Measurements from ENCODE around the gene FAM53C.
A peak's percentile ranks its signal among the peaks of the same experiment; 100 is the strongest.
"Not testable (repeated sequence)": the region's sequence is repeated elsewhere in the genome, so short reads cannot be mapped to it uniquely, and the experiment has no call there.

FAM53C gene

DNA sequence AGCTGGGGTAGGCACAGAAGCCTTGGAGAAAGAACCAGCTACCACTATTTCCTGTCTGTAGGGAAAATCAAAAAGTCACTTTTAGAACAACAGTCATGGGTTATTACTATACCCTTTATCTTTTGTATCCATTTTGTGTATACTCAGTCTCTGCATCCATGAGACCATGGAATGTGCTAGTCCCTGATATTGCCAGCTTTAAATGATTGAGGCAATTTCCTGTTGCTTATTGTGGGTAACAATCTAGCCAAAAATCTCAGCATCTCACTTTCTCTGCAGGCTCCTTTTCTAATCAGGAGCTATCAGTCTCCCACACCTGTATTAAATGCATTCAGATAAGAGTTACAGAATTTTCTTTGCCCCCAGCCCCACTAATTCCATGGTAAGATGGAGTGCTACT lies 13.5 kb downstream of the FAM53C start:
- no peak for DNase-seq

DNA sequence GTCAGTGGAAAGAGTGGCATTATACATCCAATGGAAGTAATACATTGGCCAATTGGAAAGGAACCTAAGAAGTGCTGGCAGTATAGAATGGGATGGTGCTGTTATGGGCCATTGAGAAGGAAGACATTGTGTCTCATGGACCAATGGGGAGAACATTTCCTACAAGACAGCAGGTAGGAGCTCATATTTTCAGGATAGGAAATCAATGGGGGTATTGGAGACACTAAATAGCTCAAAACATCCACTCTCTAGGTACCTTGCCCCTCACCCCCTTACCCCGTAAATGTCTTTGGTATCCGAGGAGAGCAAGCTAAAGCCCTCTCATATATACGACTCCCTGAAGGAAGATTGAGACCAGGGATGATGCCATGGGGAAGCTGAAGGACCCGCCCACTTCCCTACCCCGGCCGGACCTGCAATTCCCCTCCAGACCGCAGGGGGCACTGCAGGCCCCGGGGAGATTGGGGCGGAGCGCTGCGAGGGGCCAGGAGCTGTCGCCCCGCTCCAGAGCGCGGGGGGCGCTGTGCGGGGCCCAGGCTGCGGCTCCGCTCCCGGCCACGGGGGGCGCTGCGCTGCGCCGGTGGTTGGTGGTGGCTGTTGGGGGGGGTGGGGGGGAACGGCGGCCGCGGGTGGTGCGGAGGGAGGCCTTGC lies 14.1 kb downstream of the FAM53C start, which contains the start of gene KDM3B:
Gene KDM3B (plus strand): TSS at position 615 of the 651 bp plus-strand sequence. CDS start 111 bp downstream, outside the sequence.
- DNase-seq = peak; percentile 95

DNA sequence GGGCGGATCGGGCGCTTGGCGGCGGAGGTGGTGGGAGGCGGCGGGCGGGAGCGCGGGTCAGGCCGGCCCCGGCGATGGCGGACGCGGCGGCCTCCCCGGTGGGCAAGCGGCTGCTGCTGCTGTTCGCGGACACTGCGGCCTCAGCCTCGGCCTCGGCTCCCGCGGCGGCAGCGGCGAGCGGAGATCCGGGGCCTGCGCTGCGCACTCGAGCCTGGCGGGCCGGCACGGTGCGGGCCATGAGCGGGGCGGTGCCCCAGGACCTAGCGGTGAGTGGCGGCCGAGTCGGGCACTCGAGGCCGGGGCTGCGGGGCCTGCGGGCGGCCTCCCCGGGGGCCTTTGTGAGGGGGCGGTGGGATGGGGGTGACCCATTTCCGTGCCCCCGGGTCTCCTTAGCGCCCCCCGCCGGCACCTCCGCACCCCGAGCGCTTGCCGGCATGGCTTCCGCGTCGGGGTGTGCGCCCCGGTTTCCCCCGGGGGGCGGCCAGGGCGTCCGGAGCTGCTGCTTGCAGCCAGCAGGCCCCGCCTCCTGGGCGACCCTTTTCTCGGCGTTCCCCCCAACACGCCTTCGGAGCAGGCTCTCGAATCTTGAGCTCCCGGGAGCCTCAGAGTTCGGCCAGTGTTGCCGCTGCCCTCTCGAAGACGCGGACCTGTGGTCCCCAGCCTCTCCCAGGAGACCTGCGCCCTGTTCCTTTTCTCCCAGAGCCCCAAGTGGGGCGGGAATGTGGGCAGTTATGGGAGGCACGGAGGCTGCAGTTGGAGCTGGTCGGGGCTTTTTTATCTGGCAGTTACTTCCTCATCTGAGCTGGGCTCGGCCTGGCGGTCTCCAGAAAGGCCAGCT lies 14.9 kb downstream of the FAM53C start:
- peak; percentile 80 for DNase-seq

DNA sequence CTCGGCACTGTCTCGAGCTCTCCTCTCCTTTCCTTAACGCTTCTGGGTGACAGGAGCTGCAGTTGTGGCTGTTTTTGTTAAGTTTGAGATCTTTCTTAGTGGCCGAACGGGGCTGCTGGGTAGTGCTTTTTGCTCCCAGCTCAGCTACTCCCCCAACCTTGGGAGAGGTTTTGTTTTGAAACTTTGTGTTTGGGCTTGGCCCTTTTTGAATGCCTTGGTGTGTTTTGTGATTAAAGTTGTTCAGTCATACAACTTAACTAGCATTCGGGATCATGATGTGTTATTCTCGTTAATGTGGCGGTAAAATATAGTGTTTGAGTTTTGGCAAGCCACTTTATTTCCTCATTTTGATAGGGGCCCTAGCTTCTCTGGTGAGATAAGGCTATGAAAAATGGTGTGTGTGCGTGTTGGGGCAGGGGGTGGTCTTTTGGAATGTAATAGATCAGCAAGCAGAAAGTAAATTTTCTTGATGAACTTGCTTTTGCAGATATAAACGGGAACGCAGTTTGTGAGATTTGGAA lies 15.6 kb downstream of the FAM53C start:
- DNase-seq = peak; percentile 42

DNA sequence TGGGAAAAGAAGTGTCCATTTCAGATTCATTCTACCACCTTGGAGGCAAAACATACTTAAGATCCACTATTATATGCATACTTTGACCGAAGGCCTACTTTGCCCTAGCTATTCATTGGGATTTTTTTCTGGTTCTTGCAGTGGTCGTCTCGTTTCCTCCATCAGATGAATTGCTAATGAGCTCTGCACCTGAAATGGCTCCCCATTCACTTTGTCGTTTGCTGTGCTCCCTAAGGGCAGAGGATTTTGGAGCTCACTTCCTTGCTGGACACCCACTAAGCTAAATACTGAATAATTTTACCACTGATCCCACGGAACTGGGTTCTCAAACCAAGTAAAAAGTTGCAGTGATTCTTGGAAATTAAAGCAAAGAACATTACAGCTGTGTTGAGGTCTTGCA lies 16.3 kb downstream of the FAM53C start:
- DNase-seq = no peak

DNA sequence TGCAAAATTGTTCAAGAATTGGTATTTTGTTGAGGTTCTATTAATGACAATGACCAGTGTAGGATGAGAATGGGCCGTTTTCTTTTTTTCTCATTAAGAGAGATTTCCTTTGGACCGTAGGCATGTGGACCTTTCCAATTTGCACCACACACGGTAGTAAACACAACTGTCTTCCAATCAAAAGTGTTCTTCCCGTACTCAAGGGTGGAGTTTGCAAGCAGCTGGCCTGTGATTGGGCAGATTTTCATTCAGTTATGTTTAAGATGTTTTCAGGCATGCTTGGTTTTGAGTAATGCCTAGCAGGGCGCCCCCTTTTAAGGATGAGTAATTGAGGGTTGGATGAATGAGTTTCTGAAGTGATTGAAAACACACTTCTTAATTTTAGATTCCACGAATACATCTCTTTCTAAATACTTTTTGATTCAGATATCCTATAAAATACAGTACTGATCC lies 16.9 kb downstream of the FAM53C start:
- DNase-seq = peak; percentile 80

DNA sequence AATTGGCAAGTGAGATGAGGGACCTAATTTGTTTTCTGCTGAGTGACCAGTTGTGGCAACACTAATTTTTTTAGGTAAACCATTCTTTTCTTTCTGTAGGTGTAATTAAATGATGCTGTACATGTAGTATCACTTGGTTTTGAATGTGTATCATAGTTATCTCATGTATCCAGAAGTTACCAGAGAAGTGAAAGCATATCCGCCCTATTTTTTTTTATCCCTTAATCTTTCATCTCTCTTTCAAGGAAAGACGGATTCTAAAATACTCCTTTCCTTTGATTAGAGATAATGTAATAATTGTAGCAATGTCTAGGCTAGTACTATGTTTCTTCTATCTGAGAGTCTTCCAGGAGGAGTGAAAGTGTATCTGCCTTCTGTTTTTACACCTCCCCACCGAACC lies 21.6 kb downstream of the FAM53C start:
- DNase-seq = no peak

DNA sequence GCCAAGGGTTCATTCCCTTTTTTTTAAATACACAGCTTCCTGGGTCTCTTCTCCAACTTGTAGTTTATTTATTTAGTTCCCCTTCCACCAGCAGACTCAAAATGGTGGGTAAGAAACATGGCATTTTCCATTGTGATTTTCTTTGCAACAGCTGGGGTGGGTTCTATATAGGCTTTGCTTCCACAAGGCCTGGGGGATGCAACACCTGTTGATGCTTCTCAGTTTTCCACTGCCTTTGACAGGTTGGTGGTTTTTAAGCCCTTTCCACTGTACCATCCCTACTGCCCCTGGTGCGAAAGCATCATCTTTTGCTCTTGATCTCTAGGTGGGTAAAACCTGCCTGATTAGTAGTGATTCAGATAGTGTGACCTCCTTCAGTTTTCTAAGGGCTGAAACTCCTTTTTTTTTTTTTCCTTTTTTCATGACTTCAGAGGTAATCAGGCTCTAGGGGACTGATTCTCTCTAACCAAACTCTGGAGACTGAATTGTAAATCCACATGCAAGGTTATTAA lies 22.9 kb downstream of the FAM53C start:
- no peak for DNase-seq

DNA sequence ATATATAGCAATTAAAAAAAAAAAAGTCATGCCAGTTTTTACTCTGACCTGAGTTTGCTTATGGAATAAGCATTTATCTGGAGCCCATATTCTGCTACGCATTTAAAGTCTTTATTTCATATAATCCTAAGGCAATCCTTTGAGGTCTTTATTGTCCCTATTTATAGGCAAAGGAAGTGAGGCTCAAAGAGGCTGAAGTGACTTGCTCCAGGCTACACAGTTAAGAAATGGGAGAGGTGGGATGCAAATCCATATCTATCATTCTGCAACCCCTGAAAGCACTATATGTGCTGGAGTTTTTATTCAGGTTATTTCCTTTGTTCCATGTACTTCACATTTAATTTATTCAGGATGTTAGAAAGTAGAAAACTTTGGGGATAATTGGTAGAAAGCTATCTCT lies 26.5 kb downstream of the FAM53C start:
- no peak for DNase-seq

DNA sequence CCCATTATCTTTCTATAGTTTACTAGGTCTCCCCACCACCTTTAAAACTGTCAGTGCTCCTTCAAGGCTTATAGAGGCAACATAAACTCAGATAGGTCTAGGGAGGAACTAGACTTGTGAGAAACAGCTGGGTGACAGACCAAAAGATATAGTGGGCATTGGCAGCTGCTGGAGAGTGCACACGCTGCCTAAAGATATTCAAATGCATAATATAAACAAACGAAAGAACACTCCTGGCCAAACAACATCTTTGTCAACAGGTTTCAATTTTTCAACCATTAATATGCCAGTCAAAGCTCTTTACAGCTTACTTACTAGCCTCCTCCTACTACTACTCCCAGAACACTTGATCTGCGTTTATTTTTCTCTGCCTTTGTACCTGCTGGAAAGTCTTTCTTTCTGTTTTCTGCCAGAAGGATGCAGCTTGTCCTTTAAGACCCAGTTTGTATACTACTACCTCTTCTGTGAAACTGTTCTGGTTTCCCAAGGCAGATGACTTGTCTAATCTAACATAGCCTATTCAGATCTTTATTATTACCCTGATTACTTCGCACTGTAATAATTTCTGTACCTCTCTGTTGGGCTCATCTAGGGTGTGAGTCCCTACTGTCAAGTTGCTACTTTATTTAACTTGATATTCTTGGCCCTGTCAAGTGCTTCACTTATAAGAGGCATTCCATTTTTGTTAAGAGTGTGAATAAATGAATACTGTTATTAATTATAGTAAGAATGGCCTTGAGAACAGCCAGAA lies 28.7 kb downstream of the FAM53C start:
- no peak for DNase-seq

DNA sequence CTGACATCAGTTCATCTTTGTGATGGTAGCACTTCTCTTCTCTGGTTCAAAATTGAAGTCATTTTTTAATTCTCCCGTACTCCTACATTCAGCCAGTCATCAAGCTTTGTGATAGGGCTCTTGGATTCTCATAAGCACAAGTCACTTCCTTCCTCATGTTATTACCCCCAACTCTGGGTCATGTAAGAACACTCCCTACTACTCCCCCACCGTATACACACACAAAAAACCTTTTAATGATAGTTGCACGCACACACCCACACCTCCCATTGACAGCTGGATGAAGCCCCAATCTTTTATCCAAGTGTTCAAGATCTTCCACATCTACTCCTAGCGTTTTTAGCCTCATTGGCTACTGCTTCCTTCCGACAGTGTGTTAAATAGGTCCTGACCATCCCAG lies 31.2 kb downstream of the FAM53C start:
- DNase-seq = no peak

DNA sequence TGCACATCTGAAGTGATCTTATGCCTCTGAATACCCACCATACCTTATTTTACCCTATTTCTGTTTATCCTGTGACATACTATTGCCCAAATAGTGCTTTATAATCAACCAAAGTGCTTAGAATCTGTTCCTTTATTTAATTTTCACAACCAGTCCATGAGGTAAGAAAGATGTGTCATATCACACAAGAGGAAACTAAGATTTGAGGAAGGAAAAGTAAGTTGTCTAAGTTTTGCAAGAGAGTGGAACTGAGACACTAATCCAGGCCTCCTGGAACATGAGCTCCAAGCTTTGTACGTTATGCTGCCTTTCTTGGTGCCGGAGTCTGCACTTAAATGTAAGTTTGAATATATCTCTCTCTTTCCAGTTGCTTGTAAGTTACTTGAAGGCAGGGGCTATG lies 31.6 kb downstream of the FAM53C start:
- no peak for DNase-seq

DNA sequence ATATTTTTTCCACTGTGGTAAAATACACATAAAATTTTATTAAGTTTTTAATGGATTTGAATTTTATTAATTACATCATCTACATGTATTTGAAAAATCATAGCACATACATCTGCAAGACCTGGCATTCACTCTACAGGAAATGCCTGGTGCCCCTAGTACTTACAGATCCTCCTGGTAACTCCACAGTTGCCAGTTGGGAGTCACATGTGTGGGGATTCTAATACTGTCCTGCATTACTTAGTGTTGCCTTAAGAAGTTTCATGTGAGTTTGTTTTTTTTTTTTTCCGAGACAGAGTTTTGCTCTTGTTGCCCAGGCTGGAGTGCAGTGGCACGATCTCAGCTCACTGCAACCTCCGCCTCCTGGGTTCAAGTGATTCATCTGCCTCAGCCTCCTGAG lies 32.5 kb downstream of the FAM53C start:
- DNase-seq = no peak

DNA sequence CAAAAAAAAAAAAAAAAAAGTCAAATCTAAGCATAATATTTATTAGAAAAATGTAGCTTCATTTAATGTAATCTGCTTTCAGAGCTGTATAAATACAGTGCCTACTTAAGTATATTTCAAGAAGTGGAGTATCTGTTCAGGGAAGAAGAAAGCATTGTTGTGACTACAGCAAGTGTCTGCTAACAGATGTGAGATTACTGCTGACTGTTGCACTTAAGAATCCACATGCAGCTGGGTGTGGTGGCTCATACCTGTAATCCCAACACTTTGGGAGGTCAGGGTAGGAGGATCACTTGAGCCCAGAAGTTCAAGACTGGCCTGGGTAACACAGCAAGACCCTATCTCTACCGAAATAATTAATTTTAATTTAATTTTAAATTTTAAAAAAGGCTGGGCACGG lies 33.4 kb downstream of the FAM53C start:
- DNase-seq = no peak

DNA sequence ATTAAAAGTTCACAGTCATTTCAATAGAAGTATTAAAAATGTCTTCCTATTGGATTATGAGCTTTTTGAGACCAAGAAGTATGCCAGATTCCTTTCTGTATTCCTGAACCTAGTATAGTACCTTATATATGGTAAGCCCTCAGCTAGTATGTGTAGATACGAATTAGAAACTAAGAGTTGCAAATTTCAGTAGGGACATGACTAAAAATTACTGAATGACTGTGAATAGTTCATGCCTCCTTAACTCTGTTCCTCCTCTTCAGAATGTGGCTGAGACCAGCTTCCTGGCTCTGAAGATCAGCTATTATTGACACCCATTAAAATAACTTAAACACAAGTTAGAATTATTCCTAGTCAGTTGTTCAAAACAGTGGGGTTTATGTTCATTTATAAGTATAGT lies 34.2 kb downstream of the FAM53C start:
- no peak for DNase-seq

DNA sequence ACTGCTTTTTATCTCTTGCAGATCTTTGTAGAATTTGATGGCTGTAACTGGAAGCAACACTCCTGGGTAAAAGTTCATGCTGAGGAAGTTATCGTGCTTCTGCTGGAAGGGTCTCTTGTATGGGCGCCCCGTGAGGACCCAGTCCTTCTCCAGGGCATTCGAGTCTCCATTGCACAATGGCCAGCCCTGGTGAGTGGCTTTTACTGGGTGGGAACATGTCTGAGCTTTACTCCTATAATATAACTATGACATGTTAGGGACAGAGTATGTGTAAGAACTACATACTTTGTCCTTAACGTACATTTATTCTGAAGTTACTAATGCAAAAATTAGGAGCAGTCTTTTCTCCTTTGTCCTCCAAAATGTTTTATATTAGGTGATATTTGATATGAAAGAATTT lies 34.6 kb downstream of the FAM53C start:
- DNase-seq = no peak

DNA sequence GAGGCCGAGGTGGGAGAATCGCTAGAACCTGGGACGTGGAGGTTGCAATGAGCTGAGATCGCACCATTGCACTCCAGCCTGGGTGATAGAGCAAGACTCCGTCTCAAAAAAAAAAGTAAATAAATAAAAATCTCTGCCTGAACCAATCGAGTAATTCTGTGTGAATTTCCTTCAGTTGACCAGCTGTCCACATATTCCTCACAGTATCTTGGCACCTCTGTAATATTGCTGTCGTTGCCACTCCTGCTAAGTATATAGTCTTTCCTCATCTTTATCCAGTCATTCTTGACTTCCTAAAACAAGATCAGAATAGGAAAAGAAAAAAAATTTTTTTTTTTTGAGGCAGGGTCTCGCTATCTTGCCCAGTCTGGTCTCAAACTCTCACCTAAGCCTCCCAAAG lies 44.3 kb downstream of the FAM53C start:
- DNase-seq = no peak

DNA sequence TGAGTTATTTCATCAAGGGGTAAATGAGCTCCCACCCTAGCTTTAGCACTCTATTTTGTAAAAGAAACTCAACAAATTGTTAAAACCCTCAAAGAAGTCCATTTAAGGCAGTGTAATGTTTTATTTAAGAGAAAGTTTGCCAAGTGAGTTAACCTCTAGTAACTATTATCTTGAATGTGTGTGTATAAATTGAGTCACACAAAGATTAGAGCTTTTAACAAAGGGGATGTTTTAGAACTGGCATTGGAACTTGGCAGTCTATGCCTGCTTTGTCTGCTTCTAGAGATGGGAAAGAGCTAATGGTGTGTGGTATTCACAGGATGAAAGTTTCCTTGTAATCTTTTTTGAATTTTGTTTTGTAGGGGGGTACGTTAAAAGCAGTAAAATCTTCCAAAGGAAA lies 47.6 kb downstream of the FAM53C start:
- DNase-seq = no peak

DNA sequence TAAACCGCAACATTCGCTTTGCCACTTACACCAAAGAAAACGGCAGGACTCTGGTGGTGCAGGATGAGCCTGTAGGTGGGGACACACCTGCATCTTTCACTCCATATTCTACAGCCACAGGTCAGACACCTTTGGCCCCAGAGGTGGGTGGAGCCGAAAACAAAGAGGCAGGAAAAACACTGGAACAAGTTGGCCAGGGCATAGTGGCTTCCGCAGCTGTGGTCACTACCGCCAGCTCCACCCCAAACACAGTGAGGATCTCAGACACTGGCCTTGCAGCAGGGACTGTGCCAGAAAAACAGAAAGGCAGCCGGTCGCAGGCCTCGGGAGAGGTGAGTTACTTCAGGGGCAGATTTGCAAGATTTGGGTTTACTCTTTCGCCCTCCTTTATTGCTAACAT lies 48.2 kb downstream of the FAM53C start:
- no peak for DNase-seq

DNA sequence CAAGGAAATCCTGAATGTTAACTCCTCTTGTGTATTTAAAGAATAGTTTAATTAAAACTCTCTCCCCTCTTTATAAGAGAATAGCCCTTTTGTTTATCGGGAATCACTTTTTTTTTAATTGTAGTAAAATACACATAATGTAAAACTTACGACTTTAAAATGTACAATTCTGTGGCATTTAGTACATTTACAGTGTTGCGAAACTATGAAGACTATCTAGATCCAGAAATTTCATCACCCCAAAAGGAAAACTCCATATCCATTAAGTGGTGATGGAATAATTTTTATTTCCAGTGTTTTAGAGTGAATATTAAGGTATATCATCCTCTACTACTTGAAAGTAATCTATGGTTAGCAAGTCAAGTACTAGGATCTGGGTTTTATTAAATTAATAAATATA lies 51.3 kb downstream of the FAM53C start:
- no peak for DNase-seq

DNA sequence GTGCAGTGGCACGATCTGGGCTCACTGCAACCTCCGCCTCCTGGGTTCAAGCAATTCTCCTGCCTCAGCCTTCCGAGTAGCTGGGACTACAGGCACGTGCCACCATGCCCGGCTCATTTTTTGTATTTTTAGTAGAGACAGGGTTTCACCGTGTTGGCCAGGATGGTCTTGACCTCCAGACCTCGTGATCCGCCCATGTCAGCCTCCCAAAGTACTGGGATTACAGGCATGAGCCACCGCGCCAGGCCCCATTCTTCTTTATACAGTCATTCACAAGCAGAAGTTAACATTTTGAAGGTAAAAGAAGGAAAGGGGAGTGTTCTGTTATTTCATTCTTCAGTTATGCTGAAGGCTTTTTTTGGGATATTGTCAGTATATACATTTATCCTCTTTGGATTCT lies 51.8 kb downstream of the FAM53C start:
- DNase-seq = not testable (repeated sequence)

DNA sequence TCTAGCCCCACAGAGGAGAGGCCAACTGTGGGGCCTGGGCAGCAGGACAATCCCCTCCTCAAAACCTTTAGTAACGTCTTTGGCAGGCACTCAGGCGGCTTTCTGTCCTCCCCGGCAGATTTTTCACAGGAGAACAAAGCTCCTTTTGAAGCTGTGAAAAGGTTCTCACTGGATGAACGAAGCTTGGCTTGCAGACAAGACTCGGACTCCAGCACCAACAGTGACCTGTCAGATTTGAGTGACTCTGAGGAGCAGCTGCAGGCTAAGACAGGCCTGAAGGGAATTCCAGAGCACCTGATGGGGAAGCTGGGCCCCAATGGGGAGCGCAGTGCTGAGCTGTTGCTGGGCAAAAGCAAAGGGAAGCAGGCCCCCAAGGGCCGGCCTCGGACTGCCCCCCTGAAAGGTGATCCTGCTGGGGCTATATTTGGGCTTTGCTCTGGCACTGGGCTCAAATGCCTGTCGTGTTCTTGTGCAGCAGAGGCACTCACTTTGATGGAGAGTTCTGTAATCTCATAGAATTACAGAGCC lies 53.9 kb downstream of the FAM53C start:
- DNase-seq = no peak

Data from CD4-positive, alpha-beta T cell treated with Interleukin-12 subunit alpha and Interleukin-12 subunit beta, for 1 hour (primary cell).